ENCODE measurements around the gene ERC2.
"Not testable (repeated sequence)": the region's sequence is repeated elsewhere in the genome, so short reads cannot be mapped to it uniquely, and the experiment has no call there.

ERC2 gene

GRCh38 chr3:55860049-55860721, 608.1 kb downstream of the ERC2 start:
- no peak for DNase-seq

DNA sequence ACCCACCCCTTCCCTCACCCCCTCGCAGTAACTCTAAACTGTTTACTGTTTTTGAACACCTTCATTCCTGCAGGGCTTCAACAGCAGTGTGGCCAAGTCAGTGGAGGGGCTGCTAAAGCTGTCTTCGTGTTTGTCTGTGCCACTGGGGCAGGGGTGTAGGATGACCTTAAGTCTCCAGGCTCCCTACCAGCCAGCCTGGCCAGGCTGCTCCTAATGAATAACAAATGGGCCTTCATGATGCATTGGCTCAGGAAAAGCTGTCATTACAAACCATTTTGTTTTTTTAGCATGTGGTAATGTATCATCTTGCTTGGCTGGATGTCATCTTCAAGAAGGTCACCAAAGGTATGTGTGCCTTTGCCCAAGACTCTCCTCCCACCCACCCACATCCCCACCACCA, 609.0 kb downstream of the ERC2 start:
- no peak for DNase-seq

DNA sequence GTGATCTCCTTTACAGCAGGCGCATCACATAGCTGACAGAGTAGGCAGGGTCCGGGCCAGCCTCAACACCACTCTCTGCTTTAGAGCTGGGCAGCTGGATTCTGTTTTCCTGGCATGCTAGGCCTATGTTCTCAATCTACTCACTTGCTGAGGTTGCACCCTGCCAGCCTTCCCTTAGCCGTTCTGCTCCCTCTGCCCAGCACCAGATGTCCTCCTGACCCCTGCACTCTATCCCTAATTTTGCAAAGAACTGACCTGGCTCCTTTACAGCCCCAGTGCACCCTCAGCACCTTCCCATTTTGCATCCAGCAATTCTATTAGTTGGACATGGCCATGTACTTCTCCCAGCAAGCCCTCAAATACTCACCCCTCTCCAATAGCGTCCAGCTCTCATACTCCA, 609.5 kb downstream of the ERC2 start:
- no peak for DNase-seq

GRCh38 chr3:55858302-55858701, 610.0 kb downstream of the ERC2 start:
- no peak for DNase-seq

- DNase-seq, result no peak
These were observed 610.6 kb downstream of the ERC2 start for GRCh38 chr3:55857633-55858032.

DNA sequence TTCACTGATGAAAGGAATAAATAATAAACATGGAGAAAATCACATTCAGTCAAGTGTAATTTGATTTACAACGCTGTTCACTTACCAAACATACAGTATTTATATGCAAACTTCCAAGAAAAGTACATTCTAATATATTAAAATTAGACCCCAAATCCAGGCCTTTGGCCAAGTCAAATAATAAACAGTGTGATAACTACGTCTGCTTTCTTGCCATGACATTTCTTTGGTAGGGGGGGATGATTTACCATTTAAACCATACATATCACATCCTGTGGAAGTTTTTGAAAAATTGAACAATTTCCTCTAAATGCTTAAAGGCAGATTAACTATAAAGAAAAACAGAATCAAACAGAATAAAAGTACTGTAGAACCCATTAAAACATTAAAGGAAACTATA, 613.0 kb downstream of the ERC2 start:
- DNase-seq, result no peak

DNA sequence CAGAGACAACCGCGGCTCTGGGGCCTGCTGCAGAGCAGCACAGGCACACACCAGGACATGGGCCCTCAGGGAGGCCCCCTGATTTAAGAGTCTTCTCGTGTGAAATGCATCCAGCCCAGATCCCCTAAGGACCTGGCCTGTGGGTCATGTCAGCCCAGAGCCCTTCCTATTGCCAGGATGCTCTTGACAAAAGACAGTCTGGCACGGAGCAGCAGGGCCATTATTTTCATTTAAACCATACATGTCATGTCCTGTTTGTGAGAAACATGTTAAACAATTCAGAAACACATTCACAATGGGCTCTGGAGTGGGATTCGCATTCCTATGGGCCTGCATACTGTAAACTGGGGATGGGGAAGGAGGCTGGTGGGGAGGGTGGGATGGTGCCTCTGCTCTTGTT, 613.8 kb downstream of the ERC2 start:
- no peak for DNase-seq

- DNase-seq, result no peak
These were observed 615.9 kb downstream of the ERC2 start for GRCh38 chr3:55852326-55852725.

DNA sequence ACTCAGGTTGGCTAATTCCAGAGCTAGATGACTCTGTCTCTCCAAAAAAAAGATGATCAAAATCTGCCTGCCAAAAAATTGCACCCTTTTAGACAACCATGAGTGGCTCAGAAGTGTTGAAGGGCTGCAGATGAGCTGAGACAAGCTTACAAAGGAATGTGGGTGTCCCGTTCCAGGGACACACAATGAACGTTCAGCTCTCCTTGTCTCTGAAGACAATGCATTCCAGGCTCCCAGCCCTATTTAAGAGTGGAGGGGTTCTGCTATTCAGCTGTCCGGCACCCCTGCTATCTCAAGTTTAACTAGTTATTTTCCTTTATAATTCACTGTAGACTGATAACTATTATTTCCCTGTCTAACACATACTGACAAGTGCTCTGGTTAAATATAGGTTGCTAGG, 626.1 kb downstream of the ERC2 start:
- no peak for DNase-seq

DNA sequence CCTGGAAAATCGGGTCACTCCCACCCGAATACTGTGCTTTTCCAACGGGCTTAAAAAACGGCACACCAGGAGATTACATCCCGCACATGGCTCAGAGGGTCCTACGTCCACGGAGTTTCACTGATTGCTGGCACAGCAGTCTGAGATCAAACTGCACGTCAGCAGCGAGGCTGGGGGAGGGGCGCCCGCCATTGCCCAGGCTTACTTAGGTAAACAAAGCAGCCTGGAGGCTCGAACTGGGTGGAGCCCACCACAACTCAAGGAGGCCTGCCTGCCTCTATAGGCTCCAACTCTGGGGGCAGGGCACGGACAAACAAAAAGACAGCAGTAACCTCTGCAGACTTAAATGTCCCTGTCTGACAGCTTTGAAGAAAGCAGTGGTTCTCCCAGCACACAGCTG, 636.4 kb downstream of the ERC2 start:
- DNase-seq, result not testable (repeated sequence)

DNA sequence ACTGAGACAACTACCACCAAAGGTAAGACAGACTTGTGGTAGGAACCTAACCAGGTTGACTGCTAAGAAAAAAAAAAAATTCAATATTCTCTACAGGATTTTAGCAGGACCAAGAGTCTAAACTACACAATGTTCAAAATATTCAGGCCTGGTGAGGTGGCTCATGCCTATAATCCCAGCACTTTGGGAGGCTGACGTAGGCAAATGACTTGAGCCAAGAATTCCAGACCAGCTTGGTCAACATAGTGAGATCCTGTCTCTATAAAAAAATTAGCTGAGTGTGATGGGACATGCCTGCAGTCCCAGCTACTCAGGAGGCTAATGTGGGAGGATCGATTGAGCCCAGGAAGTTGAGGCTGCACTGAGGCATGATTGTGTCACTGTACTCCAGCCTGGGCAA, 639.6 kb downstream of the ERC2 start:
- no peak for DNase-seq

DNA sequence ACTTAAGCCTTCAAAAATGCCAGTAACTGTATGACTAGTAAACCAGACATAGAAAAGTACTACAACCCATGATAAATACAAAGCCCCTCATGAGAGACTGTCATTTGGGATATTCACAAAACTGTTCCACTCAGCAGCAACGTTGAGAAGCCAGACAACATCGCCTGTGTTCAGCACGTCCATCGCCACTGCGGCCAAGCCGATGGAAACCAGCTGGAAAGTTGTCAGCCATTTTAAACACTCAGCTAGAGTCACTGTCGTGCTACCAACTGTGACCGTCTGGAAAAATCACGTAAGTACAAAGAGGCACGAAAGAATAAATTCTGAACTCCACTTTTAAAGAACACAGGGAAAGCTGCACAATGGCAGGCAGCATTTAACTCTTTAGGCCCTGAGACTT, 640.5 kb downstream of the ERC2 start:
- DNase-seq, result no peak

DNA sequence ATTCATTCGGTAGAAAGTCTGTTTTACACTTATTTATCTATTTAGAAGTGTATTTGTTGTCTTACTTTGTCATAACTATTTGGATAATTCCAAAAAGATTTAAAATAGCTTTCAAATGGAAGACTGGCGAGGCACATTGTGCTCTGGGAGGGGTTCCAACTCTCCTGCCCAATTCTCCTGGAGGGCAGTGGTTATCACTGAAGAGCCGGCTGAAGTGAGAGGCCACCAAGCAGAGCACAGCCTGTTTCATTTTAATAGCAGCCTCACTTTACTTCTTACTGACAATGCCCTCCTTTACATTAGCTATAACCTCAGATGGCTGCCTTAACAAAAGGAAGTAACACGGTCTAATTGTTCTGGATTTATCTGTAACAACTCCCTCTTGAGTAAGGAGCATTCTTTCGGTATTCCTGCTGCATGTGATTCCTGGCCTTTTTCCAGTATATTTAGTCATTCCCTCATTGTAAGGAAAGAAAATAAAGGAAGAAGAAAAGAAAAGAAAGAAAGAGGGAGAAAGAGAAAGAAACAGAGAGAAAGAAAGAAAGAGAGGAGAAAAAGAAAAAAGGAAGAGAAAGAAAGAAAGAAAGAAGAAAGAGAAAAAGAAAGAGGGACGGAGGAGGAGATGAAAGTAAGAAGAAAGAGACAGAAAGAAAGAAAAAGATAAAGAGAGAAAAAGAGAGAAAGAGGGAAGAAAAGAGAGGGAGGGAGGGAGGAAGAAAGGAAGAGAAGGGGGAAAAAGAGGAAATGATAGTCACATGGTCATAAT, 641.4 kb downstream of the ERC2 start:
- DNase-seq, result no peak

DNA sequence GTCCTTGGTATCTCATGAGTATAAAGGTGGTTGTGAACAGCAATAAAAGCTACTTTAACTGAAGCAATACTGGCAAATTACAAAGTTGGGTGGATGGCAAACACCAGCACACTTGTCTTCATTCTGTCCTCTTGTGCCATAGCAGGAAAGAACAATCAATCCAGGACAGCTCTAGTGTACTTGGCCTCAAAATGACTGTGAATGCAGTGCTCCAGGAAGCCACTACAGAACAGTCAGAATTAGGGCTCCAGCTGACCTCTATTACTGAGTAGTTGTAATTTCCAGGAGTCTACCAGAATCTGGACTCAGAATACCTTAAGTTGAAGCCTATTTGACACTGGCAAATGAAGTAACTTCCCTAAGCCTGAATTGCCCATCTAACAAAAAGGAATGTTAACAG, 642.2 kb downstream of the ERC2 start:
- no peak for DNase-seq

DNA sequence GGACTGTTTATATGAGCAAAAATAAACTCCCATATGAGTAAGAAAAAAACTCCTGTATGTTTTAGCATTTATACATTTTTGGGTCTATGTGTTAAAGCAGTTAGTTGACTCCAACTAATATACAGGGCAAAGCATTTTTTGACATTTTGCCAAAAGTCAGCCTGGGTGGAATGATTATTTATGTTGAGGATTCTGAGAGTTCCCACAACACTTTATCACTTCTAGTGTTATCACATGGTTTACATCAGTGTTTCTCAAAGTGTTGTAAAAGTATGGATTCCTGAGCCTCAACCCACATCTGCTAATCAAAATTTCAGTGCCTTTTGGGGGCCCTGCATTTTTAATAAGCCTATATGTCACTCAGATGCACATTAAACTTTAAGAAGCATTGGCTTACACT, 643.9 kb downstream of the ERC2 start:
- no peak for DNase-seq

GRCh38 chr3:55823829-55824228, 644.4 kb downstream of the ERC2 start:
- DNase-seq, result no peak

GRCh38 chr3:55823001-55823400, 645.3 kb downstream of the ERC2 start:
- no peak for DNase-seq

DNA sequence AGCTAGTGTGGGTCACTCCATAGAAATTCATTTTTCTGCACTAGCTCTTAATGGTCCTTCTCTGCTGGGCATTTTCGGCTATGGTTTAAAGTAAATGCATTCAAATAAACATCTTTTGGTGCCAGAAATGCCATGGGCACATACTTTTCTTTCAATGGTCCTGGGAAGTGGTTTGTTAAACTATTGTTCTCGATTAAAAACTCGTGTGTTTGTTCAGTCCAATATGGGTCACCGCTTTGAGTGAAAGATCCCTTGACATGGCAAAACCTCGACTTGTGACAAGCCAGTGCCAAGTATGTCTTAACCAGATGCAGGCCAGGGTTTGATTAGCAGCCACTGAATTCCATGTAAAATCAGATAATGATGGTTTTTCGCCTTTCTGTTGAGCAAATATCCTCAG, 649.3 kb downstream of the ERC2 start:
- no peak for DNase-seq

GRCh38 chr3:55818485-55818884, 649.8 kb downstream of the ERC2 start:
- no peak for DNase-seq

DNA sequence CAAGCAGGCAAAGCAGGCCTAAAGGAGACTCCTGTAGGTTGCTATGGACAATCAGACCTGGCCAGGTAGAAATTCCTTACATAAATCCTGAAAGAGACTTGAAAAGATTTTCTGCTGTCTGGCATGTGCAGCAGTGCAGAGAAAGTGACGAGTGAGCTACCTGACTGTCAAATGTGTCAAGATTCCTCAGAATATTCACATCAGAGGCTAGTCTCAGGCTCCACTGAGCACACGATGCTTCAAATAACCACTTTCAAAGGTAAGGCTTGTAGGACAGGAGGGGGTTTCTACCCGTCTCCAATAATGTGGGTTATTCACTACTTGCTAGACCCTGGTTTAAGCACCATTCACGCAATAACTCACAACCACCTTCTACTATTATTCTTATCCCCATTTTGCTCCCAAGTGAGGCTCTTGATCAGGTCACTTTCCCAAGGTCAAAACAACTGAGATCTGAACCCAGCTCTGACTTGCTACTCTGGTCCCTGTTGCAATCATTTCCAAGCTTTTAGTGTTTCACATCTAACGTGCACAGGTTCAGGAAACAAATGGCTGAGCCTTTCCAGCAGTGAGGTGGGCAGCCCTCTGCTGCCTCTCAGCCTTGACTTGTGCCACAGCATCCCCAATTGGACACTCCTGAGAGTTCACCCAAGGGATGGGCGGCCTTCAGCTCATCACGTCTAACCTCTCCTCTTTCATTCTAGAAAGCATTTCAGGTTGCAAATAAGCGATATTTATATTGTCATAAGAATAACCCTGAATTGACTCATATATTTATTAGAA, 651.3 kb downstream of the ERC2 start:
- DNase-seq, result no peak

DNA sequence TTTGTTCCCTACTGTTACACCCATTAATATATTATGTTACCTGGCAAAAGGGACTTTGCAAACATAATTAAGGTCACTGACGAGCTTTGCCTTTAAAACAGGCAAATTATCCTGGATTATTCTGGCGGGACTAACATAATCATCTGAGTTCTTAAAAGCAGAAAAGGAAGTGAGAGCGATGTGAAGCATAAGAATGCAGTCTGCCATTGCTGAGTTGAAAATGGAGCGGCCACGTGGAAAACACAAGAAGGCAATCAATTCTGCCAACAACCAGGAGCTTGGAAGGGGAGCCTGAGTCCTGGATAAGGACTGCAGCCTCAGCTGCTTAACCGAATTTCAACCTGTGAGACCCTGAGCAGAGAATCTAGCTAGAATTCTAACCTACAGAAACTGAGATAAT, 653.0 kb downstream of the ERC2 start:
- DNase-seq, result no peak

DNA sequence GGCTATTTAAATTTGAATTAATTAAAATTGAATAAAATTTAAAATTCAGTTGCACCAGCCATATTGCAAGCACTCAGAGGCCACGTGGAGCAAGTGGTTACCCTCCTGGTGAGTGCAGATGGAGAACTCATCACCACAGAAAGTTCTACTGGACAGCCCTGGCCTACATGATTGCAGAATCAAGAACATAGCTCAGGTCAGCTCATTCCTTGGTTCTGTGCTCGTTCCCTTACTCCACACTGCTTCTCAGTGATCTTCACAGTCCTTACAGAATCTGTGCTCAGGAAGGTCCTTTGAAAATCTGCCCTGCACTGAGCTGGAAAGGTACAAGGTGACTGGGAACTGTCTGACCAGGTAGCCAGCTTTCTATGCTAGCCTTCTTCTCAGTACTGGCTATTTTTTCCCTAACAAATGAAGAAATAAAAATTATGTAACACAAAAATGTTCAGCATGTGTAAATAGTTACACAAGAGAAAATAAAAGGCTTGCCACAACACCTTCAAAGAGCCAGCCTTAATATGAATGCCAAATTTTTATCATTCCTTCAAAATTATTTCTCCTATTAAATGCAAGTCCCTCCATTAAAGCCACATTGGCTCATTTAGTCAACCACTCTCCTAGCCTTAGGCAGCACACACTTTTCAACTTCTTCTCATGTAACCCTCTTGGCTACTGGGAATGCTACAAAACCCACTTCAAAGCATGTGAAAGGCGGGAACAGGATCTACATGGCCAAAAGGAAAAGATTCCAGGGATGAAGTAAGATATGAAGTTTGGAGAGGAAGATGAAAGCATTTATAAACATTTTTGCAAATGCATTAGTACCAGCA, 654.8 kb downstream of the ERC2 start:
- no peak for DNase-seq

- no peak for DNase-seq
These were observed 655.8 kb downstream of the ERC2 start for GRCh38 chr3:55812394-55813013.
